ENCODE measurements around the gene RLN3.

DNA sequence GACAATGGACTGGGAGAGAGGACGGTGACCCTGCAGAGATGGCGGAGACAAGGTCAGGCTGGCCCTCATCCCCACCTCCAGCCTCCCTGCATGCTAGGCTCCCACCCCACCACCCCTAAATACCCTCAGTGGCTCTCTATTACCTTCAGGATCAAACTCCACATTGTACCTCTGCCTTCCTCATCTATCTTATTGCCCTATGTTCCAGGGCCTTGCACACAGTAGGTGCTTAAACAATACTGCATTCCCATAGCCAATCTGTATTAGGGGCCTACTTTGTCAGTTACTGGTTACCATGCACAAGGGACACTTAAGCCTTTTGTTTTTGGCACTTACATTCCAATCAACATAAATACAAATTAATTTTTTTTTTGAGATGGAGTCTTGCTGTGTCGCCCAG is 27.4 kb downstream of the RLN3 start:
- TF ChIP-seq IRF4 (IDR thresholded peaks at IDR 0.05; ENCODE audit: low read depth, low read length) (no peak), RUNX3 (IDR thresholded peaks at IDR 0.05; ENCODE audit: low read length) (no peak), CTCF (IDR thresholded peaks at IDR 0.05 in 2 of 3, conservative IDR thresholded peaks at IDR 0.05 in 1 of 3; ENCODE audit: control insufficient read depth in 2 of 3, extremely low read depth in 1 of 3, insufficient read depth in 1 of 3, low read depth in 3 of 3, low read length in 3 of 3) (no peak), NRF1 (conservative IDR thresholded peaks at IDR 0.05; ENCODE audit: low read depth, low read length) (no peak)
